Sciatic nerve (tissue), 2 donors: ENCODE data around the gene CAMK1D. TPM values are rescaled to one million over a fixed set of nuclear protein-coding genes. Genes with fewer than 3 reads are reported as not detected.
"Not testable (repeated sequence)": the region's sequence is repeated elsewhere in the genome, so short reads cannot be mapped to it uniquely, and the experiment has no call there.

Source experiments
- ATAC-seq: fragments of 200-7000 bp; cut with Tn5 transposase; one replicate; pipeline ENCODE4 v1.9.1; 2020; ENCODE audit warnings: mild to moderate bottlenecking, moderate library complexity
- DNase-seq: peaks from one replicate; pipeline ENCODE4 v3.0.0-alpha.2; 2020; ENCODE audit warnings: low spot score
- intact Hi-C: fragments of 100-400 bp; cut with DNase I; formaldehyde crosslinking; loops from one replicate; pipeline ENCODE4 v1.14.2; 2022
- total RNA-seq: library from RNA; stranded (reverse); fragmentation: NEBNext Ultra II Directional; extraction: Animal tissue kit (Norgen Biotek cat#: 25700); gene quantifications from one replicate; pipeline ENCODE4 v1.2.1, GENCODE V29; 2021
- donor health status: DM: no; HTN: no; CAD: no.
- donor health status: DM: no; HTN: no; CAD: no.

CAMK1D gene
- total RNA-seq, 1 donor from 2014 or later, result 27.1 TPM

DNA sequence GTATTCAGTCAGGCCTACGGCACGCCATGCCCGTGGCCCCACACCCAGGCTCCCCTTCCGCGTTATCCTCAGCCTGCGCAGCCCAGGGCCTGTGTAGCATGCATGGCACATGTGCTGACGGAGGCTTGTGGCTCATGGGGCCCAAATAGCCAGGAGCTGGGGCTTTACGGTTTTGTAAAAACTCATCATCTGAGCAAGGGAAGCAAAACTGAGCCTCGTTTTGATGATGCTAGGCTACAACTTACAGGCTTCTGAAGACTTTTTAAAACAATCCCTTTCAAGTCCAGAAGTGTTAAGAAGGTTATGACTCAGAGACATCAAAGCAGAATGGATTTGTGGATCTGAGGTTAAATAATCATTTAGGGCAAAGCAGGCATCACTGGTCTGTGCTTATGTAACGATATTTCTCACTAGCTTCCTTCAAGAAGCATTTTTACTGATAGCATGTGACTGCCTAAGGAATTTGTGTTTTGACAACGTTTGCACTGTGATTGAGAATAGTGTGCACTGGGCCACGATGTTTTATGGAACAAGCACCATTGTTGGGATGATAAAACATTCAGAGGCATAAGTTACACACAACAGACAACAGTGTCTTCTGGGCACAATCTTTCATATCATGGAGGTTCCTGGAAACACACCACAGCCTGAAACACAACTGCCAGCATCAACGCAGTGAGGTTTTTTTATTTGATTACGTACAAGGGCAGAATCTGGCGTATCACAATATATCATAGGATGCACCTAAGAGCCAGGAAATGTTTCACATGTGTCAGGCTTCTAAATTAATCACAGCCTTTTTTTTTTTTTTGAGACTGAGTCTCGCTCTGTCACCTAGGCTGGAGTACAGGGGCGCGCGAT is 377.9 kb downstream of the CAMK1D start:
- intact Hi-C loops, result no loop called here
- ATAC-seq (no peak), DNase-seq (no peak)

DNA sequence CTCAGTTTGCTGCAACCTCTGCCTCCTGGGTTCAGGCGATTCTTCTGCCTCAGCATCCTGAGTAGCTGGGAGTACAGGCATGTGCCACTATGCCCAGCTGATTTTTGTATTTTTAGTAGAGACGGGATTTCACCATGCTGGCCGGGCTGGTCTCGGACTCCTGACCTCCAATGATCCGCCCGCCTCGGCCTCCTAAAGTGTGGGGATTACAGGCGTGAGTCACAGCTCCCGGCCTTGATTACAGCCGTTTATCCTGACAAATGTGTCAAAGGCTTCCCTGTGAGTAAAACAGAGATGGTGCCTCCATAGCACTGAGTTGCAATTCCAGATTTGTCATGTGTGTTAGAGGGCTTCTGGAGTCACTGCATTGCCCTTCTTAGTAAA is 378.5 kb downstream of the CAMK1D start:
- intact Hi-C loops, result no loop called here
- no peak for ATAC-seq
- DNase-seq, result no peak

DNA sequence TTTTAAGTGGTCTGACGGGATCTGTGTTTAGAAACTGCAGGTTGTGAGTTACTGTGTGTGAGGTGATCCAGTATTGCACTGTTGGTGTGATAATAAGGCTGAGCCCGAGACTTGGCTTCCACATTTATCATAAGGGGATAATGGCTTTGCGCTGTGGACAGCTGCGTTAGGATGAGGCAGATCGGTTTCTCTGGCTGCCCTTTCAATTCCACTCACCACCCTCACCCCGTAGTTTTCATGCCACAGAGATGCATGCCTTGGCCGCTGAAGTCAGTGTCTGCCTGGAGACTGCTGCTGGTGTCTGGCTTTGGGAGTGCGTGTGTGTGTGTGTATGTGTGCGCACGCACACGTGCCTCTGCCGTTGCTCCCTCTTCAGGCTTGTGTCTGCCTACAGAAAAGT is 379.1 kb downstream of the CAMK1D start:
- DNase-seq, result no peak
- no peak for ATAC-seq
- intact Hi-C loops, result no loop called here

DNA sequence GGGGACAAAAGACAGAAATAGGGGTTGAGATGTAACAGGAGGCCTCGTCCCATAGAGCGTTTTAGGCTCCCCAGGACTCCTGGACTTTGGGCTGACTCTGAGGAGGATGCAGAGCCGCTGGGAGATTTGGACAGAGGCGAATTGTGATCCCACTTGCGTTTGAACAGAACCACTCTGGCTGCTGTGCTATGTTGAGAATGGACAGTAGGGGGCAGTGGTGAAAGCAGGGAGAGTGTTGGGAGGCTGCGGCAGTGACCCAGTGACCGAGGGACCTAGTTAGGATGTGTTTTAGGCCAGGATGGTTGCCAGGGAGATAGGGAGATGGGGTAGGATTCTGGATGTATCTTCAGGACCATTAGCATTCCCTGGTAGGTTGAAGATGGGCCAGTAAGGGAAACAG is 380.5 kb downstream of the CAMK1D start:
- DNase-seq (no peak), ATAC-seq (no peak)
- intact Hi-C loops, result no loop called here

DNA sequence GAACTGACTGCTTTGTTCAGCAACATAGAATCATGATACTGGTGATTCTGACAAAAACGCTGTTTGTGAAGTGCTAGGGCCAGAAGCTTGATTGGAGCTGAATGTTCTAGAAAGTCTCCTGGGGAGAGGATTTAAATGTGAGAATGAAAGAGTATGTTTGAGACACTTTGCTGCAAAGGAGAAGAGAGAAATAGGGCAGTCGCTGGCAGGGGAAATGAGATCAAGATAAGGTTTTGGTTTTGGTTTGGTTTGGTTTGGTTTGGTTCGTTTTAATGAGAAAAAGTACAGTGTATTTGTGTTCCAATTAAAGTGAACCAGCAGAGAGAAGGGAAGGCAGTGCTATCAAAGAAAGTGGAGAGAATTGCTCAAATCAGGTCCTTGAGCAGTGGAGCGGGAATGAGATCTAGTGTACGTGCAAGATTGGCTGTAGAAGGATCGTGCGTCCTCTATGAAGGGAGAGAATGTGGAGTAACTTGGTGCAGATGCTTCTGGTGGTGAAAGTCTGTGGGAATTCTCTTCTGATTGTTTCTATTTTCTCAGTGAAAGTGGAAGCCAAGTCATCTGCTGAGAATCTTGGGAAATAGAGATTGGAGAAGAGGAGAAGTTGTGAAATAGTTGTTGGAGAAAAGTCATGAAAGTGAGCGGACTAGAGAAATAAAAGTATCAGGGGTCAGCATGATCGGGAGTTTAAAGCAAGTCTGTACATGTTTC is 381.6 kb downstream of the CAMK1D start:
- intact Hi-C loops, result no loop called here
- ATAC-seq (peak; percentile 89), DNase-seq (no peak)

DNA sequence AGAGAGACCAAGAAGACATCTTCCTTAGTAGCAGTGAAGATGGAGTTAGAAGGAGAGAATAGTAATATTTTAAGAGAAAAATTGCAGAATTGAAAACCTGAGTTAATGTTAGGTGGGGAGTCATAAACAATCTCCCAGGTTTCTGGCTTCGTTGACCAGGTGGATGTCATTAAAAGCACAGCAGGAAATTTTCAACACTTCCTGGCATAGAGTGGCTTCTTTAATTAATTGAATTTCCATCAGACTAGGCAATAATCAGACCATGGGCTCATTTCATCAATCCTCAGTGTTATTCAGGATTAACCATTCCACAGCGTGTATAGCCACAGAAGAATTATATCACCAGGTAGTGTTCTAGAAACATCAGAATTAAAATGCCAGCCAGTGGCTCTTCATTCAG is 383.9 kb downstream of the CAMK1D start:
- ATAC-seq (no peak), DNase-seq (no peak)
- intact Hi-C loops, result no loop called here

DNA sequence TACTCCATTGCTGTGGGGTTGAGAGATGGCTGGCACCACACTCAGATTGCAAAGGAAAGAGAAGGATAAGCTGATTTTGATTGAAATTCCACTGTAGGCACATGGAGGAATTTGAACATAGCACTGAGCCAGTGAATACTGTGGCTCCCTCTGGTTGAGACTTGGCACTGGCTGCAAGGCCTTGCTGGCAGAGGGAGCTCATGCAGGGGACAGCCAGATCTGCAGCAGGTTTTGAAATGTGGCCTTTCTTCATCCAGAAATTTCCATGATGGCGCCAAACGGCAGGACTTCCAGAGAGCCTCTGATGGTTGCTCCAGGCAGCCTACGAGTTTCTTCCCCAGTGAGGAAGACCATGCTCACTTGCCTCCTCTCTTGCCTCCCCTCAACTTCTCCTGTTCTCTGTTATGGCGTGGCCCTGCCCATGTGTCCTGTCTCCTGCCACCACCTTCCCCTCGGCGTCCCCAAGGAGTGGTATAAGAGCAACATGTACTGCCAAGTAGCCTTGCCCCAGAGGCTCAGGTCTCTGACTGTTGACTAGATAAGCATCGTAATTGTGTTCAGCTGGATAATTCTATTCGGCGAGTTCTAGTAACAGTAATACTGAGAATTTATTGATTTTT is 386.6 kb downstream of the CAMK1D start:
- ATAC-seq (no peak), DNase-seq (no peak)
- intact Hi-C loops, result no loop called here

DNA sequence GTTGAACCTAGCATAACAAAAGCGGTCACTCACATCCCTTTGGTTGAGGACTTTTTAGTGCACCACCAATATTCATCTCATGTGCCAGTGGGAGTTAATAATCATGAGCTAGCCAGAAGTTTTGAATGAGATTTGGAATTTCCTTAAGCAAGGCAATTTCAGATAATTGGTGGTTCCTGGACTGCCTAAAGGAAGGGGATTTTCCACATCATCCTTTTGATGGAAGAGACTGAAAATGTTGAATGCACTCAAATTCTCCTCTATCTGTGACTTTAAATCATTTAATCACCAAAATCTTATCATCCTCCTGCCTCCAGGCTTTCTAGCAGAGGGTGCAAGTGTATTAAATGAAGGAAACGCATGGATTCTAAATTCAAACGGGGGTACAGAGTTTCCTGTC is 391.5 kb downstream of the CAMK1D start:
- intact Hi-C loops, result no loop called here
- ATAC-seq, result no peak
- DNase-seq, result no peak

DNA sequence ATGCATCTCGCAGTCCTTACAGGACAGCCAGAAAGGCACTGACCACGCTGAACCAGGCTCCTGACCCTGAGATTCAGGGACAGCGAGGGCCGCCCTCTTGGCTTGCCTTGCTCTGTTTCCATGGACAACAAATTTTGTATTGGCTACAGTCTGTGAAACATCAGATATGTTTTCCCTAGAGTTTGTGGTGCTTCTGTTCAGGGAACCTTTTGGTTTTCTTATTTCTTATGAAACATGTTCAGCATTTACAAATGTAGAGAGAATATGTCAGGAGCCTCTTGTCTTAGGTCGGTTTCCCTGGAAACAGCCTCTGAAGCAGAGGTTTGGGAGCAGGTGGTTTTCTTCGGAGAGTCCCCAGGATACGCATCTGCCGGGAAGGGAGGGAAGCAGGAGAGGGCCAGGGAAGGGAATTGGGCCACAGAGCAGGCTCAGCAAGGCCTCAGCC is 392.0 kb downstream of the CAMK1D start:
- ATAC-seq, result peak; percentile 91
- intact Hi-C loops, result no loop called here

DNA sequence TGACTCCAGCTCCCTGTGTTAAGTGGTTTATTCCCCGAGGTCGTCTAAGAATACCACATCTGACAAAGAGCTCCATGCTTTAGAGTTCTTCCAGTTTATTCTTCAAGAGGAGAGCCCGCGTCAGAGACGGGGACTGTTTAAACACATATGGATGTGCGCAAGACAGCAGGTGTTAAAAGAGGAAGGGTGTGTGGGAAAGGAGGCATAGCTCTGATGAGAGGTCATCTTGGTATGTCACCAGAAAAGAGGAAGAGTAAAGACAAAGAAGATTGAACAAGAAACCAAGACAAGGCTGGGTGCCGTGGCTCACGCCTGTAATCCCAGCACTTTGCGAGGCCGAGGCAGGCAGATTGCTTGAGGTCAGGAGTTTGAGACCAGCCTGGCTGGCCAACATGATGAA is 393.4 kb downstream of the CAMK1D start:
- ATAC-seq, result no peak
- intact Hi-C loops, result no loop called here
- DNase-seq, result no peak

More for the DNA sequence above, 392.0 kb downstream of the CAMK1D start:
- no peak for DNase-seq

DNA sequence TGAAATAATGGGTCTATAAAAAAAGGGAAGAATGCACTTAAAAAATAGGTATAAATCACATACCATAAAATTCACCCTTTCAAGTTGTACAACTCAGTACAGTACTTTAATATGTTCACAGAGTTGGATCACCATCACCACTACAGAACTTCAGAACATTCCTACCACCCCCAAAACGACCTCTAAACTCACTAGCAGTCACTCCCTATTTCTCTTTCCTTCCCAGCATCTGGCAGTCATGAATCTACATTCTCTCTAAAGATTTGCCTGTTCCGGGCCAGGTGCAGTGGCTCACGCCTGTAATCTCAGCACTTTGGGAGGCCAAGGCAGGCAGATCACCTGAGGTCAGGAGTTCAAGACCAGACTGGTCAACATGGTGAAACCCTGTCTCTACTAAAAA is 394.1 kb downstream of the CAMK1D start:
- ATAC-seq, DNase-seq, intact Hi-C loops: not testable (repeated sequence)

DNA sequence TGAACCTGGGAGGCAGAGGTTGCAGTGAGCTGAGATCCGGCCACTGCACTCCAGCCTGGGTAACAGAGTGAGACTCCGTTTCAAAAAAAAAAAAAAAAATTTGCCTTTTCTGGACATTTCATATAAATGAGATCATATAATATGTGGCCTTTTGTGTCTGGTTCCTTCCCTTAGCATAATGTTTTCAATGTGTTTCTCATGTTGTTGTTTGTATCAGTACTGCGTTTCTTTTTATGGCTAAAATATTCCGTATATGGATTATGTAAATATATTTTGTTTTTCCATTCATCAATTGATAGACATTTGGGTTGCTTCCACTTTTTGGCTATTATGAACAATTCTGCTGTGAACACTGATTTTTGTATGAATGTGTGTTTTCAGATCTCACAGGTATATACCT is 394.6 kb downstream of the CAMK1D start:
- intact Hi-C loops, result no loop called here
- DNase-seq (no peak), ATAC-seq (no peak)

DNA sequence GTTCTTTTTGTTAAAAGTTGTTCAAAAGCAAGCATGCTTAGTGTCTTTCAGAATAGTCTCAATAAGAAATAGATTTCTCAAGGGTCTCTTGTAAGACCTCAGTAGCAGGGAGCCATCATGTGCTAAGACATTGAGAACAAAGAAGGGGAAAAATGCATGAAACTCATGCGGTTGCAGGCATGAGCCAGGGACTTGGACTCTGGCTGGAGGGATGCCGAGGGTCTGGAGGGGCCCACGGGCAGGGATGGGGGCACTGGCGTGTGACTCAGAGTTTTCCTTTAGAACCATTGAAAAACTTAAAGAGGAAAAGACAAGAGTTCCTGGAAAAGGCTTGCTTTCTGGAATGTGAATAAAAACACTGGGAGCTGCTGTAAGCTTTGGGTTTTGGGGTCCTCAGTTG is 398.8 kb downstream of the CAMK1D start:
- intact Hi-C loops, result no loop called here
- no peak for DNase-seq
- no peak for ATAC-seq

DNA sequence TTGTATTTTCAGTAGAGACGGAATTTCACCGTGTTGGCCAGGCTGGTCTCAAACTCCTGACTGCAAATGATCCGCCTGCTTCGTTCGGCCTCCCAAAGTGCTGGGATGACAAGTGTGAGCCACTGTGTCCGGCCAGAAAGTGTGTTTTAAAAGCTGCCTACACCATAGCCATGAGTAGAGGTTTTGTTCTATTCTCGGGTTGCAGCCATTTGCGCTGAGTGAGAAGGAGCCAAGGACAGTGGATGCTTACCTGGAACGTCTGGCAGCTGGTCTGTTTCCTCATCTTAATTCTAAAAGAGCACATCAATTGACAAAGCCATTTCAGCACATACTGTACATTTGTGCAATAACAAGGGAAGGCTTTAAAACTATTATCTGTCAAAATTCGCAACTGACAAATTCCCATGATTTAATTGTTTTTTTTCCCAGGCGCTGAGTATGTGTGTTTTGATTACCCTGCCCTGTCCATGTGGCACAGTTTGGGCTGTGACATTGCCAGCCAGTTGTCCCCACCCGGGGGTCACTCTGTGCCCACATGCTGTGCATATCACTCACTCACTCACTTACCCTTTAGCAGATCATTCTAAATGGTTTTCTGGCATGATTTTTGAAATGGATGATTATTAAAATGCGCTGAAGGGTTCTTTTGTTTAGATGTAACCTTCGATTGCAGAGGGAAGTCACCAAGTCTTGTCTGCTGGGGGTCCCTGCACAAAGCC is 400.6 kb downstream of the CAMK1D start:
- intact Hi-C loops, result no loop called here

DNA sequence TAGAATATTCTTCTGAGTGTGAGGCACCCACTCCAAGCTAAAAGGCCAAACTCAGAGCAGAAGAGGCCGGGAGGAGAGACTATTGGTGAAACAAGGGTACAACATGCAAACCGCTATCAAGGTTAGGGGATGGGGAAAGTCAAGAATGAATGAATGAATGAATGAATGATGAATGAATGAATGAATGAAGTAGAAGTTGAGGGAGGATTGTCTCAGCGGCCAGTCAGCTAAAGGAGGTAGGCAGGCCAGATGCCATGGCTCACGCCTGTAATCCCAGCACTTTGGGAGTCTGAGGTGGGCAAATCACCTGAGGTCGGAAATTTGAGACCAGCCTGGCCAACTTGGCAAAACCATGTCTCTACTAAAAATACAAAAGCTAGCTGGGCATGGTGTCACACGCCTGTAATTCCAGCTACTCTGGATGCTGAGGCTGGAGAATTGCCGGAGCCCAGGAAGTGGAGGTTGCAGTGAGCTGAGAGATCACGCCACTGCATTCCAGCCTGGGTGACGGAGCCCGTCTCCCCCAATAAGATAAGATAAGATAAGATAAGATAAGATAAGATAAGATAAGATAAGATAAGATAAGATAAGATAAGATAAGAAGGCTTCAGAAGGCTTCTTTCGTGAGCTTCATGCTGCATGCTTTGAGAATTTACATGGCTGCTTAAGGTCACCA is 401.3 kb downstream of the CAMK1D start:
- DNase-seq, result no peak
- no peak for ATAC-seq
- intact Hi-C loops, result no loop called here

More for the DNA sequence above, 400.6 kb downstream of the CAMK1D start:
- ATAC-seq (no peak), DNase-seq (no peak)

DNA sequence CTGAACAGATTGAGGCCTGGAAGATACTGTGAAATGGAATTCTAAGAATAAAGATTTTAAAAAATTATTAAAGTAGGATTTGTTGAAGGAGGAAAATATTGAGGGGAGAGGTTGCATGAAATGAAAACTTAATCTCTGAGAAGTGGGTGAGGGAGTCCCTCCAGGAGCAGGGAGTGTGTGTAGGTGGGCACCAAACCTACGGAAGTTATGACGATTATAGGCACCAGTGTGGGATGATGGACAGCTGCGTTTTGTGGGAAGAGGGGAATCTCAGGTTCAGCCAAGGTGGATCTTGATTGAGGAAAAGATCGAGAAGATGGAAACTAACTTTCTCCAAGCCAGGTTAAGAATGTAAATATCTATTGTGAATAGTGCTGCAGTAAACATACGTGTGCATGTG is 405.7 kb downstream of the CAMK1D start:
- ATAC-seq (no peak), DNase-seq (no peak)
- intact Hi-C loops, result no loop called here

DNA sequence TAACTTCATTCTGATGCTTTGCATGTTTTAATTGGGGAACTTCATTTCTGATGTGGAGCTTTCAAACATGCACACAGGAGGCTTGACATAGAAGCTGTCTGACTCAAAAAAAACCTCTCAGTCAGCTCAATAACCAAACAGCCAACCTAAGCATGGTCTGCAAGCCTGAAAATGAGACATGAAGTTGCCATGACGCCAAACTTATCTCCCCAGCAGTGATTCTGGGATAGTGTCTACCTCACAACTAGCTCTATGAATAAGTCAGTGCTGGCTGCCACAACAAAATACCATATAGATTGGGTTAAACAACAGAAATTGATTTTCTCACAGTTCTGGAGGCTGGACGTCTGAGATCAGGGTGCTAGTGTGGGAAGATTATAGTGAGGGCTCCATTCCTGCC is 408.0 kb downstream of the CAMK1D start:
- DNase-seq, result no peak
- intact Hi-C loops, result no loop called here
- ATAC-seq, result no peak

DNA sequence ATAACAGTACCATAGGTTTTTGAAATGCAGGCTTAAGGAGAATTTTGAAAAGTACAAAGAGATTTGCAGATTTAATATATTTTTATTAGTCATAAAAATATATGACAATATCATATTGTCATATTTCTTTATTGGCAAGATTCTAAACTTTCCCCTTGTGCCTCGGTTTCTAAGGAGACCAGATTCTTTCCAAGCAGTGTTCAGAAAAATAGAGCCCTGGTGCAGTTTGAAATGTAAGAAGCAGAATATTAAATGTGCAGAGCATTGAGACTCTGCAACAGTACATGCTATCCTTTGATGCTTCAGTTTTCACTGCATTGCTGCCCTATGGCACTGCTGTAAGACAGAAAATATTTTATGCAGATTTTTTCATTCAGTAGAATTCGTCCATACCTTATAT is 408.9 kb downstream of the CAMK1D start:
- DNase-seq, result no peak
- no peak for ATAC-seq

DNA sequence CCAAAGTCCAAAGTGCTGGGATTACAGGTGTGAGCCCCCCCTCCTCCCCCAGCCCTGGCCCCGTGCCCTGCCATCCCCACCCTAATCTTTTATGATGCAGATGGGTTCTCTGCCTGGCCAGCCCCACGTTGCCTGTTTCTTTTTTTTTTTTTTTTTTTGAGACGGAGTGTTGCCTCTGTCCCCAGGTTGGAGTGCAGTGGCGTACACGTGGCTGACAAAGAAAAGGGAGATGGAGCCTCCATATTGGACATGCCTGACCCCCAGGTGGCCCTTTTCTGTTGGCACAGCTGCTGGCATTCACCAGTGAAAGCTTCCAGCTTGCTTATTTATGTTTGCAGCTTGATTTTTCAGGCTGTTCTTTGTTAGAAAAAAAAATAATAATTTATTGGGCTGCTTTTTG is 416.9 kb downstream of the CAMK1D start:
- intact Hi-C loops, result no loop called here
- ATAC-seq (no peak), DNase-seq (no peak)

More for the DNA sequence above, 408.9 kb downstream of the CAMK1D start:
- intact Hi-C loops, result no loop called here
